Glutamatergic neuron (in vitro differentiated cells): Measurements from ENCODE around the gene TRNT1. TPM values are rescaled to one million over a fixed set of nuclear protein-coding genes. Genes with fewer than 3 reads are reported as not detected.

Source experiments
- DNase-seq: peaks from one replicate; pipeline ENCODE4 v3.0.0; 2022
- H3K27ac Mint-ChIP-seq: one replicate; pipeline ENCODE4 v1.8.0; 2020; ENCODE audit warnings: mild to moderate bottlenecking, mixed read lengths, inconsistent platforms; ENCODE audit not compliant: unreplicated experiment
- H3K27me3 Mint-ChIP-seq: one replicate; pipeline ENCODE4 v1.8.0; 2020; ENCODE audit warnings: mild to moderate bottlenecking, moderate library complexity, mixed read lengths, inconsistent platforms; ENCODE audit not compliant: unreplicated experiment
- H3K36me3 Mint-ChIP-seq: one replicate; pipeline ENCODE4 v1.8.0; 2020; ENCODE audit warnings: mild to moderate bottlenecking, mixed read lengths, inconsistent platforms; ENCODE audit not compliant: unreplicated experiment
- H3K4me1 Mint-ChIP-seq: one replicate; pipeline ENCODE4 v1.8.0; 2020; ENCODE audit warnings: mild to moderate bottlenecking, low read depth, mixed read lengths, inconsistent platforms; ENCODE audit not compliant: unreplicated experiment
- H3K4me3 Mint-ChIP-seq: one replicate; pipeline ENCODE4 v1.8.0; 2020; ENCODE audit warnings: mild to moderate bottlenecking, mixed read lengths, inconsistent platforms; ENCODE audit not compliant: unreplicated experiment
- H3K9me3 Mint-ChIP-seq: one replicate; pipeline ENCODE4 v1.8.0; 2020; ENCODE audit warnings: mild to moderate bottlenecking, moderate library complexity, mixed read lengths, inconsistent platforms; ENCODE audit not compliant: unreplicated experiment
- total RNA-seq: library from RNA; stranded (reverse); fragmentation: NEBNext Ultra II Directional; extraction: Animal tissue kit (Norgen Biotek cat#: 25700); gene quantifications from one replicate; pipeline ENCODE4 v1.2.1, GENCODE V29; 2021; ENCODE audit not compliant: unreplicated experiment
- TF ChIP-seq, protein P1 (sequence below): fragments of 200-600 bp; sonication (generic); IDR thresholded peaks from one replicate; pipeline ENCODE4 v1.5.0; 2021; ENCODE audit not compliant: partially characterized antibody, unreplicated experiment

Gene TRNT1
- total RNA-seq, 1 donor from 2014 or later: 27.3 TPM

DNA sequence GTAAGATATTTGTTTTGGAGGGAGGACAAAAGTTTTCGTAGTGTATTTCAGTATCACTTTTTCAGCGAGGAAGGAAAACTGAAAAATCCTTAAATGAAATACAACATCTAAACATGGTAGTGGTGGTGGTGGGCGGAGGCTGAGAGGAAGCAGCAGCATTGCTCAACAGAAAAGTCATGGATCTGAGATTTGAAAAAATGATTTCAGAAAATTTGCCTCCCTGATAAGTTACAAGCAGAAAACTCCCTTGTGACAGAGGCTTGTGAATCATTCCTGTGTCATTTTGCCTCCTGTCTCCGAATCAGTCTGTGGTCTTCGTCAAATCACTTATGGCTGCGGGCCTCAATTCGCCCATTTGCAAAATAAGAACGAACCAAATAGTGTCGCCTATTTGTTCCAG is 53.7 kb downstream of the TRNT1 start:
- DNase-seq: no peak
- Mint-ChIP-seq H3K4me1 (peaks cover 8% of the 10 kb centered on the region), H3K36me3 (no peaks in the 10 kb centered on the region), H3K27ac (no peak overlapping the region), H3K9me3 (no peaks in the 10 kb centered on the region), H3K27me3 (peaks cover 9% of the 10 kb centered on the region), H3K4me3 (no peak overlapping the region)
- TF ChIP-seq, protein P1, sequence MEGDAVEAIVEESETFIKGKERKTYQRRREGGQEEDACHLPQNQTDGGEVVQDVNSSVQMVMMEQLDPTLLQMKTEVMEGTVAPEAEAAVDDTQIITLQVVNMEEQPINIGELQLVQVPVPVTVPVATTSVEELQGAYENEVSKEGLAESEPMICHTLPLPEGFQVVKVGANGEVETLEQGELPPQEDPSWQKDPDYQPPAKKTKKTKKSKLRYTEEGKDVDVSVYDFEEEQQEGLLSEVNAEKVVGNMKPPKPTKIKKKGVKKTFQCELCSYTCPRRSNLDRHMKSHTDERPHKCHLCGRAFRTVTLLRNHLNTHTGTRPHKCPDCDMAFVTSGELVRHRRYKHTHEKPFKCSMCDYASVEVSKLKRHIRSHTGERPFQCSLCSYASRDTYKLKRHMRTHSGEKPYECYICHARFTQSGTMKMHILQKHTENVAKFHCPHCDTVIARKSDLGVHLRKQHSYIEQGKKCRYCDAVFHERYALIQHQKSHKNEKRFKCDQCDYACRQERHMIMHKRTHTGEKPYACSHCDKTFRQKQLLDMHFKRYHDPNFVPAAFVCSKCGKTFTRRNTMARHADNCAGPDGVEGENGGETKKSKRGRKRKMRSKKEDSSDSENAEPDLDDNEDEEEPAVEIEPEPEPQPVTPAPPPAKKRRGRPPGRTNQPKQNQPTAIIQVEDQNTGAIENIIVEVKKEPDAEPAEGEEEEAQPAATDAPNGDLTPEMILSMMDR: no peak

DNA sequence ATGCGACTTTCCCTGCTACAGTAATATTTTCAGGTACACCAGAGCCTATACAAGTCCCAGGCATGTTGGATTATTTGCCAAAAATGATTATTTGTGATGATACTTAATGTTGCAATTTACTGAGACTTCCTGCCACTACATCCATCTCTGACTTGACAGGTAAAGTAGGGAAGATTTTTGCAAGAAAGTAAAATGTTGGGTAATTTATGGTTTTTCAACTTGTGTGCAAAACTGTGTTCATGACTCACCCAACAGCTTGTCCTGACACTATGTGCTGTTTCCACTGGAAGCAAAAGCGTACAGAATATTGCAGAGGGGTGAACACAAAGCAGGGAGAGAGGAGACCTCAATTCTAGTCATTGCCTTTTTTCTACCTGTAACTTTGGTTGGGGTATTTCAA is 58.1 kb downstream of the TRNT1 start:
- peaks cover 4% of the 10 kb centered on the region for H3K9me3 Mint-ChIP-seq
- H3K36me3 Mint-ChIP-seq: peaks cover 6% of the 10 kb centered on the region
- peaks cover 7% of the 10 kb centered on the region for H3K27me3 Mint-ChIP-seq
- TF ChIP-seq, protein P1: no peak
- no peaks in the 10 kb centered on the region for H3K4me1 Mint-ChIP-seq
- no peak overlapping the region for H3K27ac Mint-ChIP-seq
- DNase-seq: no peak
- H3K4me3 Mint-ChIP-seq: no peak overlapping the region

DNA sequence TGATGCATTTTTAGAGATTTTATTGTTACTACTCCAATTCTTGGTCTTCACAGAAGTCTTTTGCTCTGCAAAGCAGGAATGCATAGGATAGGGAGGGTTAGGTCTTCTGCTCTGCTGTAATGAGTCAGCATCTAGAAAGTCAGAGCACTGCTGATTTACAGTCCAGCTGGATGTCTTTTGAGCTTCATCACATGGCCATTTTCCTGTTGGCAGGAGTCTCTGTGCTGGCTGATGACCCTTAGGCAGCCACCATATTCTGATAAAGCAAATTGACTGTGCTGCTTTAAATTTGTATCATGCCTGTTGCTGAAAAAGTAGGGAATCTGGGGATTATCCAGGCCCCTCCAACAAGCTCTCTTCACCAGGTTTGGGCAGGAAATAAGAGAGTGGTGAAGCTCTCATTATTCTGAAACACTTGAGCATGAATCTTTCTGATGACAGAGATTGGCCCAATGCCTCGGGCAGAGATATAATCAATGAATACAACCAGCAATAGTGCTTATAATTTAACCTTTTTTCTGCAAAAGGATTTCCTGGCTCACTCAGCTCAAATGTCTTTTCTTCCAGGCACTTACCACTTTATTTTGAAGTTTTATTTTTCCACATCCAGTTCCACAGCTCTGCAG is 62.5 kb downstream of the TRNT1 start:
- Mint-ChIP-seq H3K4me3 (no peak overlapping the region), H3K9me3 (peaks cover 4% of the 10 kb centered on the region), H3K27ac (no peak overlapping the region), H3K4me1 (no peaks in the 10 kb centered on the region), H3K27me3 (peaks cover 3% of the 10 kb centered on the region), H3K36me3 (peaks cover 6% of the 10 kb centered on the region)
- no peak for DNase-seq
- TF ChIP-seq, protein P1: no peak

- no peak overlapping the region for H3K4me3 Mint-ChIP-seq
- H3K4me1 Mint-ChIP-seq: no peaks in the 10 kb centered on the region
Observed at GRCh38 chr3:3189961-3190360, 63.2 kb downstream of the TRNT1 start.

DNA sequence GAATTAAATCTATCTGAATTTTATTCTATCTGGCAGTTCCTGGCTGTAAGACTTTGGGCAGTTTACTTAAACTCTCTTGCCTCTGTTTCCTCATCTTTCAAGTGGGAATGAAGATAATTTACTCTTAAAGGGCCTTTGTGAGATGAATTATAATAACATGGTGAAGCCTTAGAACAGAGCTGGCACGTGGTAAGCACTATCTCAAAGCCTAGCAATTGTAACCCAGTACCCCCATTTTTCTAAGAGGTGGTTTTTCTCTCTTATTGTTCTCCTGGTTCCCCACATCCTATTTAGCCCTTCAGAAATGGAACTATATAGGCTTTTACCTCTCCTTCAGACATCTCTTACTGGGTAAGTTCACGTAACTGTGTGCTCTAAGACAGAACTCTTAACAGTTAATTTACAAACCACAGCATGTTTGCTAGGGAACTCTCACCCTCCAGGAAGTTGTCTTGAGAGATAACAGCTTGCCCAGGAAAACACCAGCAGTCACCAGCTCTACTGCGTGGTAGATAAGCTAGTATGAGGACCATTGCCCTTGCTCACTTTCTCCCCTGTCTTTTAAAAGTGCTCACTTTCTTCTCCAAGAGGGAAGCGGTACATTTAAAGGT is 65.0 kb downstream of the TRNT1 start:
- TF ChIP-seq, protein P1: no peak
- no peaks in the 10 kb centered on the region for H3K36me3 Mint-ChIP-seq
- H3K27ac Mint-ChIP-seq: no peak overlapping the region
- no peaks in the 10 kb centered on the region for H3K4me1 Mint-ChIP-seq
- no peaks in the 10 kb centered on the region for H3K9me3 Mint-ChIP-seq
- H3K4me3 Mint-ChIP-seq: no peak overlapping the region
- no peak for DNase-seq
- H3K27me3 Mint-ChIP-seq: no peaks in the 10 kb centered on the region

More at GRCh38 chr3:3189961-3190360, 63.2 kb downstream of the TRNT1 start:
- Mint-ChIP-seq H3K27ac (no peak overlapping the region), H3K36me3 (peaks cover 6% of the 10 kb centered on the region), H3K9me3 (peaks cover 4% of the 10 kb centered on the region), H3K27me3 (peaks cover 3% of the 10 kb centered on the region)
- TF ChIP-seq, protein P1: no peak
- DNase-seq: no peak
